ENCODE measurements around the gene TAS2R41.

The TAS2R41 gene

GRCh38 chr7:143505838-143506237, 28.2 kb downstream of the TAS2R41 start:
- ATAC-seq (ENCODE audit: low read depth) (no peak), DNase-seq (ENCODE audit: low spot score) (no peak)
- Histone ChIP-seq H3K9me3 (ENCODE audit: severe bottlenecking) (peaks cover 2% of the 10 kb centered on the region), H3K4me1 (ENCODE audit: insufficient read depth, poor library complexity, severe bottlenecking) (no peaks in the 10 kb centered on the region), H3K36me3 (ENCODE audit: low read depth) (no peaks in the 10 kb centered on the region), H3K4me3 (ENCODE audit: severe bottlenecking) (no peak overlapping the region), H3K27ac (ENCODE audit: poor library complexity, severe bottlenecking) (no peak overlapping the region), H3K27me3 (ENCODE audit: insufficient read depth, poor library complexity, severe bottlenecking) (no peaks in the 10 kb centered on the region)
- TF ChIP-seq CTCF (IDR thresholded peaks at IDR 0.05; ENCODE audit: poor library complexity, severe bottlenecking), result no peak

- no peak for ATAC-seq (ENCODE audit: low read depth)
- H3K4me1 ChIP-seq (ENCODE audit: insufficient read depth, poor library complexity, severe bottlenecking), result peaks cover 2% of the 10 kb centered on the region
- TF ChIP-seq CTCF (IDR thresholded peaks at IDR 0.05; ENCODE audit: poor library complexity, severe bottlenecking), result no peak
- no peak for DNase-seq (ENCODE audit: low spot score)
- H3K9me3 ChIP-seq (ENCODE audit: severe bottlenecking), result peaks cover 2% of the 10 kb centered on the region
- no peak overlapping the region for H3K4me3 ChIP-seq (ENCODE audit: severe bottlenecking)
- no peaks in the 10 kb centered on the region for H3K36me3 ChIP-seq (ENCODE audit: low read depth)
- no peaks in the 10 kb centered on the region for H3K27me3 ChIP-seq (ENCODE audit: insufficient read depth, poor library complexity, severe bottlenecking)
- H3K27ac ChIP-seq (ENCODE audit: poor library complexity, severe bottlenecking), result no peak overlapping the region
Measured at GRCh38 chr7:143507094-143507518, 29.4 kb downstream of the TAS2R41 start.

GRCh38 chr7:143507534-143508055, 29.9 kb downstream of the TAS2R41 start:
- no peak overlapping the region for H3K27ac ChIP-seq (ENCODE audit: poor library complexity, severe bottlenecking)
- H3K9me3 ChIP-seq (ENCODE audit: severe bottlenecking), result peaks cover 2% of the 10 kb centered on the region
- TF ChIP-seq CTCF (IDR thresholded peaks at IDR 0.05; ENCODE audit: poor library complexity, severe bottlenecking), result no peak
- DNase-seq (ENCODE audit: low spot score) (no peak), ATAC-seq (ENCODE audit: low read depth) (no peak)
- H3K27me3 ChIP-seq (ENCODE audit: insufficient read depth, poor library complexity, severe bottlenecking), result no peaks in the 10 kb centered on the region
- H3K4me1 ChIP-seq (ENCODE audit: insufficient read depth, poor library complexity, severe bottlenecking), result peaks cover 7% of the 10 kb centered on the region
- H3K4me3 ChIP-seq (ENCODE audit: severe bottlenecking), result no peak overlapping the region
- H3K36me3 ChIP-seq (ENCODE audit: low read depth), result no peaks in the 10 kb centered on the region

- Histone ChIP-seq H3K27me3 (ENCODE audit: insufficient read depth, poor library complexity, severe bottlenecking) (no peaks in the 10 kb centered on the region), H3K27ac (ENCODE audit: poor library complexity, severe bottlenecking) (no peak overlapping the region), H3K36me3 (ENCODE audit: low read depth) (no peaks in the 10 kb centered on the region), H3K4me1 (ENCODE audit: insufficient read depth, poor library complexity, severe bottlenecking) (peaks cover 13% of the 10 kb centered on the region), H3K9me3 (ENCODE audit: severe bottlenecking) (no peaks in the 10 kb centered on the region), H3K4me3 (ENCODE audit: severe bottlenecking) (no peak overlapping the region)
- TF ChIP-seq CTCF (IDR thresholded peaks at IDR 0.05; ENCODE audit: poor library complexity, severe bottlenecking), result no peak
- ATAC-seq (ENCODE audit: low read depth) (no peak), DNase-seq (ENCODE audit: low spot score) (no peak)
Measured at GRCh38 chr7:143510854-143511592, 33.4 kb downstream of the TAS2R41 start.

- Histone ChIP-seq H3K4me1 (ENCODE audit: insufficient read depth, poor library complexity, severe bottlenecking) (peaks cover 13% of the 10 kb centered on the region), H3K27ac (ENCODE audit: poor library complexity, severe bottlenecking) (peak overlapping the region; percentile 73), H3K27me3 (ENCODE audit: insufficient read depth, poor library complexity, severe bottlenecking) (no peaks in the 10 kb centered on the region), H3K9me3 (ENCODE audit: severe bottlenecking) (no peaks in the 10 kb centered on the region), H3K4me3 (ENCODE audit: severe bottlenecking) (no peak overlapping the region), H3K36me3 (ENCODE audit: low read depth) (no peaks in the 10 kb centered on the region)
- no peak for TF ChIP-seq CTCF (IDR thresholded peaks at IDR 0.05; ENCODE audit: poor library complexity, severe bottlenecking)
- ATAC-seq (ENCODE audit: low read depth), result no peak
- no peak for DNase-seq (ENCODE audit: low spot score)
Measured at GRCh38 chr7:143511593-143512047, 33.9 kb downstream of the TAS2R41 start.
